Measurements from ENCODE around the gene CRIM1. TPM values are rescaled to one million over a fixed set of nuclear protein-coding genes. Genes with fewer than 3 reads are reported as not detected.

CRIM1 gene
- total RNA-seq, 4 donors from 2014 or later, result 93.2 to 194 (median 119) TPM

- no peak for ATAC-seq
- in situ Hi-C loops (cut with MboI; ENCODE audit: low sequenced_read_pairs in 4 of 4), result no loop called here
- no peaks in the 10 kb centered on the region for H3K36me3 ChIP-seq
- H3K4me1 ChIP-seq, result peaks cover 96 to 98% of the 10 kb centered on the region in 2 donors
- no peak for DNase-seq
- no peaks in the 10 kb centered on the region for H3K9me3 ChIP-seq
- peak overlapping the region; percentile 5 to 38 (median 29) for H3K4me3 ChIP-seq
- no peaks in the 10 kb centered on the region for H3K27me3 ChIP-seq
- H3K27ac ChIP-seq, result peak overlapping the region; percentile 72 to 97 (median 74)
- intact Hi-C loops (cut with DNase I; ENCODE audit: low total_unique reads), result no loop called here
- no peak for TF ChIP-seq CTCF (IDR thresholded peaks at IDR 0.05 in 4 of 5, conservative IDR thresholded peaks at IDR 0.05 in 1 of 5)
- TF ChIP-seq POLR2A (IDR thresholded peaks at IDR 0.05), result no peak
Measured at GRCh38 chr2:36367895-36368353, 12.3 kb downstream of the CRIM1 start.

GRCh38 chr2:36368438-36368837, 12.9 kb downstream of the CRIM1 start:
- peak overlapping the region; percentile 72 to 97 (median 74) for H3K27ac ChIP-seq
- no peaks in the 10 kb centered on the region for H3K9me3 ChIP-seq
- peak overlapping the region in 2 of 4 donors; percentile 5 to 38 for H3K4me3 ChIP-seq
- TF ChIP-seq POLR2A (IDR thresholded peaks at IDR 0.05), result no peak
- TF ChIP-seq CTCF (IDR thresholded peaks at IDR 0.05 in 4 of 5, conservative IDR thresholded peaks at IDR 0.05 in 1 of 5), result no peak
- intact Hi-C loops (cut with DNase I; ENCODE audit: low total_unique reads), result no loop called here
- in situ Hi-C loops (cut with MboI; ENCODE audit: low sequenced_read_pairs in 4 of 4), result no loop called here
- peaks cover 96 to 98% of the 10 kb centered on the region in 2 donors for H3K4me1 ChIP-seq
- H3K27me3 ChIP-seq, result no peaks in the 10 kb centered on the region
- DNase-seq (no peak), ATAC-seq (no peak)
- no peaks in the 10 kb centered on the region for H3K36me3 ChIP-seq

GRCh38 chr2:36369163-36369562, 13.6 kb downstream of the CRIM1 start:
- no peak for ATAC-seq
- H3K9me3 ChIP-seq, result no peaks in the 10 kb centered on the region
- no peak for TF ChIP-seq CTCF (IDR thresholded peaks at IDR 0.05 in 4 of 5, conservative IDR thresholded peaks at IDR 0.05 in 1 of 5)
- no peak for TF ChIP-seq POLR2A (IDR thresholded peaks at IDR 0.05)
- no peaks in the 10 kb centered on the region for H3K27me3 ChIP-seq
- peaks cover 97 to 98% of the 10 kb centered on the region in 2 donors for H3K4me1 ChIP-seq
- no peak overlapping the region for H3K4me3 ChIP-seq
- in situ Hi-C loops (cut with MboI; ENCODE audit: low sequenced_read_pairs in 4 of 4) (no loop called here), intact Hi-C loops (cut with DNase I; ENCODE audit: low total_unique reads) (no loop called here)
- peak overlapping the region; percentile 72 to 97 (median 74) for H3K27ac ChIP-seq
- H3K36me3 ChIP-seq, result no peaks in the 10 kb centered on the region
- no peak for DNase-seq

DNA sequence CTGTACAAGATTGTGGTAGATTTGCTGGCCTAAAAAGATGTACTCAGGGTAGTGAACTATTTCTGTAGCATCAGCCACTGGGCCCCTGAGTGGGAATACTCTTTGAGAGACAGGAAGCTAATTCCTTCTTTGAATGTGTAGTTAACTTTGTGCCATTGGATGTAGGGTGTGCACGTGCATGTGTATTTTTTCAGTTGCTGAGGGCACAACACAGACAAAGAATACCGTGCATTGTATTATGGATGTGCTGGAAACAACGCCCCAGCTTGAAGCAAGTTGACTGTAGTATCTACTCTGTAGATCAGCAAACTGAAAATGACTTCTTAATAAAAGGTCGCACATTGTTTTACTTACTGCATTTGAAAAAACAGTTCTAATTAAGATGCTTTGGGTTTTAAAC, 14.1 kb downstream of the CRIM1 start:
- intact Hi-C loops (cut with DNase I; ENCODE audit: low total_unique reads) (no loop called here), in situ Hi-C loops (cut with MboI; ENCODE audit: low sequenced_read_pairs in 4 of 4) (no loop called here)
- no peaks in the 10 kb centered on the region for H3K27me3 ChIP-seq
- DNase-seq (no peak), ATAC-seq (no peak)
- H3K9me3 ChIP-seq, result no peaks in the 10 kb centered on the region
- H3K4me1 ChIP-seq, result peaks cover 98 to 100% of the 10 kb centered on the region in 2 donors
- H3K4me3 ChIP-seq, result no peak overlapping the region
- peak overlapping the region; percentile 69 to 97 (median 74) for H3K27ac ChIP-seq
- no peaks in the 10 kb centered on the region for H3K36me3 ChIP-seq
- no peak for TF ChIP-seq POLR2A (IDR thresholded peaks at IDR 0.05)
- TF ChIP-seq CTCF (IDR thresholded peaks at IDR 0.05 in 4 of 5, conservative IDR thresholded peaks at IDR 0.05 in 1 of 5), result no peak

GRCh38 chr2:36370281-36370680, 14.7 kb downstream of the CRIM1 start:
- intact Hi-C loops (cut with DNase I; ENCODE audit: low total_unique reads), result no loop called here

More at GRCh38 chr2:36370281-36370680, 14.7 kb downstream of the CRIM1 start:
- peaks cover 98 to 100% of the 10 kb centered on the region in 2 donors for H3K4me1 ChIP-seq
- no peak for TF ChIP-seq CTCF (IDR thresholded peaks at IDR 0.05 in 4 of 5, conservative IDR thresholded peaks at IDR 0.05 in 1 of 5)
- H3K27ac ChIP-seq, result peak overlapping the region; percentile 63 to 97 (median 72)
- no peaks in the 10 kb centered on the region for H3K9me3 ChIP-seq
- H3K27me3 ChIP-seq, result no peaks in the 10 kb centered on the region
- in situ Hi-C loops (cut with MboI; ENCODE audit: low sequenced_read_pairs in 4 of 4), result no loop called here
- ATAC-seq, result no peak
- DNase-seq, result no peak
- H3K4me3 ChIP-seq, result peak overlapping the region in 2 of 4 donors; percentile 18 to 30
- no peaks in the 10 kb centered on the region for H3K36me3 ChIP-seq
